SU-DHL-6 (cell line): Measurements from ENCODE around the gene SMURF1.

Source experiments
- H2AFZ ChIP-seq: fragments of 200-600 bp; sonication (generic); 2 replicates; pipeline ENCODE4 v1.6.1; 2014; ENCODE audit warnings: low read depth, mild to moderate bottlenecking, moderate library complexity, mixed read lengths, antibody characterized with exemption, low read length; ENCODE audit not compliant: severe bottlenecking
- H3F3A ChIP-seq: fragments of 200-600 bp; shearing (Covaris generic); 2 replicates; pipeline ENCODE4 v1.6.0; 2016; ENCODE audit warnings: antibody characterized with exemption, mild to moderate bottlenecking; ENCODE audit not compliant: insufficient read depth
- H3K27ac ChIP-seq: fragments of 200-600 bp; sonication (generic); 2 replicates; pipeline ENCODE4 v1.5.1; 2016; ENCODE audit warnings: low read depth, mild to moderate bottlenecking, low read length, moderate library complexity, mixed read lengths
- H3K27me3 ChIP-seq: fragments of 200-600 bp; sonication (generic), shearing (Covaris generic); 2 replicates; pipeline ENCODE4 v1.6.0; 2014; ENCODE audit warnings: mild to moderate bottlenecking, low read length
- H3K36me3 ChIP-seq: fragments of 200-600 bp; sonication (generic); 2 replicates; pipeline ENCODE4 v1.6.1; 2014; ENCODE audit warnings: mild to moderate bottlenecking, low read length, mixed read lengths
- H3K4me2 ChIP-seq: fragments of 300-600, 200-600 bp; shearing (Covaris generic), sonication (generic); 2 replicates; pipeline ENCODE4 v1.6.0; 2014; ENCODE audit warnings: low read length, low read depth, mild to moderate bottlenecking; ENCODE audit not compliant: poor library complexity, severe bottlenecking
- H3K4me3 ChIP-seq: fragments of 200-600 bp; sonication (generic); 2 replicates; pipeline ENCODE4 v1.5.1; 2014; ENCODE audit warnings: antibody characterized with exemption, low read length, mild to moderate bottlenecking, mixed read lengths; ENCODE audit not compliant: insufficient read depth, poor library complexity, severe bottlenecking
- H3K79me2 ChIP-seq: fragments of 200-600 bp; sonication (generic); 2 replicates; pipeline ENCODE4 v1.6.1; 2014; ENCODE audit warnings: mild to moderate bottlenecking, low read length, moderate library complexity; ENCODE audit not compliant: insufficient read depth
- H3K9ac ChIP-seq: fragments of 200-600 bp; sonication (generic); 2 replicates; pipeline ENCODE4 v1.7.0; 2014; ENCODE audit warnings: mild to moderate bottlenecking, low read length
- H3K9me2 ChIP-seq: fragments of 200-600 bp; sonication (generic); replicated peaks from 2 replicates; pipeline ENCODE4 v1.6.1; 2014; ENCODE audit warnings: low read length; ENCODE audit not compliant: insufficient read depth
- H3K9me3 ChIP-seq: fragments of 200-600 bp; sonication (generic); 2 replicates; pipeline ENCODE4 v1.6.1; 2014; ENCODE audit warnings: low read length, mixed read lengths; ENCODE audit not compliant: insufficient read depth
- H4K20me1 ChIP-seq: fragments of 200-600 bp; sonication (generic); 2 replicates; pipeline ENCODE4 v1.6.1; 2014; ENCODE audit warnings: low read depth, mild to moderate bottlenecking, antibody characterized with exemption, low read length, moderate library complexity, mixed read lengths
- CTCF ChIP-seq: fragments of 200-600 bp; sonication (generic); IDR thresholded peaks from one replicate; pipeline ENCODE4 v1.5.1; 2017; ENCODE audit warnings: antibody characterized with exemption, mild to moderate bottlenecking, low read length, moderate library complexity; ENCODE audit not compliant: insufficient read depth, poor library complexity, severe bottlenecking
- EZH2phosphoT487 ChIP-seq: fragments of 200-600 bp; sonication (generic), shearing (Covaris generic); conservative IDR thresholded peaks from 2 replicates; pipeline ENCODE4 v1.6.1; 2018; ENCODE audit warnings: mild to moderate bottlenecking, antibody characterized with exemption, low read length, moderate library complexity, mixed read lengths

The SMURF1 gene

GRCh38 chr7:99146979-99147378, 3.1 kb upstream of the SMURF1 start:
- peaks cover 8% of the 10 kb centered on the region for H3K79me2 ChIP-seq
- no peaks in the 10 kb centered on the region for H3K36me3 ChIP-seq
- H3K4me3 ChIP-seq, result no peak overlapping the region
- H3K9ac ChIP-seq, result no peak overlapping the region
- no peaks in the 10 kb centered on the region for H3K9me3 ChIP-seq
- TF ChIP-seq CTCF, result no peak
- TF ChIP-seq EZH2phosphoT487, result no peak
- no peak overlapping the region for H3K27ac ChIP-seq
- peaks cover 3% of the 10 kb centered on the region; the same call in 1 of the 2 replicates for H4K20me1 ChIP-seq
- H3K4me2 ChIP-seq, result no peak overlapping the region
- no peaks in the 10 kb centered on the region for H3K9me2 ChIP-seq
- no peaks in the 10 kb centered on the region for H3K27me3 ChIP-seq
- peaks cover 10% of the 10 kb centered on the region for H3F3A ChIP-seq
- H2AFZ ChIP-seq, result no peak overlapping the region

GRCh38 chr7:99143521-99143852, 421 bp downstream of the SMURF1 start:
- no peaks in the 10 kb centered on the region for H3K9me2 ChIP-seq
- H3K79me2 ChIP-seq, result peaks cover 42% of the 10 kb centered on the region
- peak overlapping the region; percentile 56 for H3K4me2 ChIP-seq
- H3K36me3 ChIP-seq, result no peaks in the 10 kb centered on the region
- H3K4me3 ChIP-seq, result peak overlapping the region; percentile 89
- no peaks in the 10 kb centered on the region for H3K9me3 ChIP-seq
- no peaks in the 10 kb centered on the region for H3K27me3 ChIP-seq
- H4K20me1 ChIP-seq, result peaks cover 24% of the 10 kb centered on the region
- peaks cover 22% of the 10 kb centered on the region for H3F3A ChIP-seq
- peak overlapping the region; percentile 83 for H3K9ac ChIP-seq
- peak overlapping the region; percentile 70 for H3K27ac ChIP-seq
- peak overlapping the region; percentile 69 for H2AFZ ChIP-seq
- TF ChIP-seq CTCF, result no peak
- TF ChIP-seq EZH2phosphoT487, result no peak

GRCh38 chr7:99142727-99143520, 984 bp downstream of the SMURF1 start:
- Histone ChIP-seq H3F3A (peaks cover 22% of the 10 kb centered on the region), H4K20me1 (peaks cover 29% of the 10 kb centered on the region), H3K9me3 (no peaks in the 10 kb centered on the region), H3K27ac (no peak overlapping the region), H3K9ac (peak overlapping the region; percentile 83; the same call in 1 of the 2 replicates), H3K4me3 (peak overlapping the region; percentile 89), H3K4me2 (peak overlapping the region; percentile 56), H3K27me3 (no peaks in the 10 kb centered on the region), H3K36me3 (no peaks in the 10 kb centered on the region), H2AFZ (no peak overlapping the region), H3K79me2 (peaks cover 47% of the 10 kb centered on the region), H3K9me2 (no peaks in the 10 kb centered on the region)
- no peak for TF ChIP-seq CTCF
- no peak for TF ChIP-seq EZH2phosphoT487
